ENCODE data around the gene CDH6. TPM values are rescaled to one million over a fixed set of nuclear protein-coding genes. Genes with fewer than 3 reads are reported as not detected.

The CDH6 gene
- total and polyA plus RNA-seq, 2 of the 4 experiments (the other 2 are of a cell fraction): 72.2 to 232 TPM

DNA sequence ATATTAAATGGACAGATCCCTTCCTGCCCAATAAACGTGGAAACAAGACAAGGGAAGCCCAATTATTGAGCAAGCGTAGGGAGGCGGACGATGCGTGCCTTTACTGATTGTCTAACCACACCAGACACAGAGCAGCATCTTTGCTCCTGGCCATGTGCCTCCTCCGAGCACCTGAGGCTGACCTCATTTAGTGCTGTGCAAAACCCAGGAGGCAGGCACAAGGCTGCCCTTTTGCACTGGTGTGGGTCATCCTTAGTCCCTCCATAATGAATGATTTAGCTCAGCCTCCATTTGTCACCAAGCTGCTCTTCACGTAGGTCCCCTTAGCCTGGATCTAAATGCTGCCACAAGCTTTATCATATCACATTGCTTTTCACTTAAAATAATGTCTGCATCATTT lies 24.1 kb upstream of the CDH6 start:
- intact Hi-C loops (cut with micrococcal nuclease) (no loop called here), in situ Hi-C loops (cut with MboI; ENCODE audit: low sequenced_read_pairs) (no loop called here), dilution Hi-C loops (cut with HindIII; ENCODE audit: low sequenced_read_pairs, unreplicated experiment) (no loop called here)
- no peaks in the 10 kb centered on the region for H3K9me3 ChIP-seq (ENCODE audit: control insufficient read depth, insufficient read depth, low read length)
- H3K23ac ChIP-seq (ENCODE audit: low read depth, low read length): no peak overlapping the region
- peak overlapping the region; percentile 66 for H2AFZ ChIP-seq (replicated peaks; ENCODE audit: low read length, poor library complexity)
- no peaks in the 10 kb centered on the region for H3K9me1 ChIP-seq (ENCODE audit: insufficient read depth, low read length)
- TF ChIP-seq RFX5 (IDR thresholded peaks at IDR 0.05; ENCODE audit: low read depth, low read length) (no peak), MXI1 (IDR thresholded peaks at IDR 0.05; ENCODE audit: borderline replicate concordance, low read depth, low read length) (no peak), MAFK (IDR thresholded peaks at IDR 0.05; ENCODE audit: low read depth, low read length) (no peak), POLR2A (IDR thresholded peaks at IDR 0.05; ENCODE audit: low read depth, low read length) (no peak), RAD21 (IDR thresholded peaks at IDR 0.05; ENCODE audit: low read length) (no peak), CEBPB (IDR thresholded peaks at IDR 0.05; ENCODE audit: low read depth, low read length) (no peak)
- no peak overlapping the region for H2AK5ac ChIP-seq (ENCODE audit: low read depth, low read length)
- ChIA-PET CTCF (interaction anchor here (0.6 kb wide), 1 partner anchor 17 kb away, joined by 3 read pairs; no protein-coding TSS in a partner anchor), POLR2A (ENCODE audit: unreplicated experiment) (no interaction called here)
- no peak overlapping the region for H3K9ac ChIP-seq (ENCODE audit: low read depth, low read length)
- DNase-seq: no peak
- H3K27me3 ChIP-seq (ENCODE audit: control insufficient read depth, insufficient read depth, low read length): no peaks in the 10 kb centered on the region
- H2BK120ac ChIP-seq (ENCODE audit: low read depth, low read length): no peak overlapping the region
- H3K4me2 ChIP-seq (ENCODE audit: low read depth, low read length): no peak overlapping the region
- H3K79me1 ChIP-seq (ENCODE audit: low read depth in 1 of 2, low read length in 2 of 2): no peaks in the 10 kb centered on the region
- H3K14ac ChIP-seq (replicated peaks; ENCODE audit: low read depth, low read length): no peak overlapping the region
- no peaks in the 10 kb centered on the region for H3K4me1 ChIP-seq (ENCODE audit: control insufficient read depth, insufficient read depth, low read length)
- H3K4ac ChIP-seq (ENCODE audit: low read depth, low read length): no peak overlapping the region
- no peaks in the 10 kb centered on the region for H3K36me3 ChIP-seq (ENCODE audit: control insufficient read depth, insufficient read depth, low read length)
- no peak overlapping the region for H3K56ac ChIP-seq (ENCODE audit: extremely low read depth, insufficient read depth, low read length)
- no peak overlapping the region for H3K27ac ChIP-seq (ENCODE audit: insufficient read depth, low read length)
- no peak overlapping the region for H2AK9ac ChIP-seq (replicated peaks; ENCODE audit: low read depth, low read length, poor library complexity)
- no peaks in the 10 kb centered on the region for H4K20me1 ChIP-seq (ENCODE audit: insufficient read depth, low read length)
- no peak overlapping the region for H3K4me3 ChIP-seq (ENCODE audit: insufficient read depth, low read depth, low read length)
- no peak overlapping the region for H2BK5ac ChIP-seq (ENCODE audit: low read depth, low read length, poor library complexity, severe bottlenecking)
- no peak overlapping the region for H3K18ac ChIP-seq (ENCODE audit: low read depth, low read length)
- no peak for ATAC-seq (ENCODE audit: low read depth)
- 63% methylated on average over 1 of the region's 7 CpGs; no CpG with 5 or more reads in 1 of the 2 experiments for WGBS, 2 experiments (ENCODE audit: extremely low coverage in 2 of 2, insufficient read length in 1 of 2)
- H2BK20ac ChIP-seq (ENCODE audit: low read depth, low read length): no peak overlapping the region
- H4K91ac ChIP-seq (ENCODE audit: insufficient read depth, low read depth, low read length): no peak overlapping the region
- no peak overlapping the region for H4K5ac ChIP-seq (ENCODE audit: low read depth, low read length)
- no peak overlapping the region for H4K8ac ChIP-seq (ENCODE audit: low read depth in 2 of 2, low read length in 2 of 2)
- H2BK15ac ChIP-seq (ENCODE audit: low read depth, low read length): no peak overlapping the region
- no TSS peak for BruUV-seq (replicated peaks)

Measured in IMR-90 (cell line).